Measurements from ENCODE around the gene IL12RB2.

Gene IL12RB2

GRCh38 chr1:67434491-67434890 is 126.8 kb downstream of the IL12RB2 start:
- no peak overlapping the region for H3K9ac ChIP-seq (ENCODE audit: low read length)
- H3K27me3 ChIP-seq (replicated peaks; ENCODE audit: insufficient read depth, low read length) = no peaks in the 10 kb centered on the region
- no peaks in the 10 kb centered on the region for H3K9me2 ChIP-seq (replicated peaks; ENCODE audit: insufficient read depth, low read length)
- H3K4me1 ChIP-seq (ENCODE audit: low read length) = peaks cover 10% of the 10 kb centered on the region
- H3K79me2 ChIP-seq (ENCODE audit: low read length) = peaks cover 16% of the 10 kb centered on the region
- H3F3A ChIP-seq (ENCODE audit: insufficient read depth, low read length) = peaks cover 15% of the 10 kb centered on the region
- H3K4me2 ChIP-seq (ENCODE audit: low read depth, low read length) = no peak overlapping the region
- H4K20me1 ChIP-seq (ENCODE audit: insufficient read depth, low read length) = no peaks in the 10 kb centered on the region
- no peak for TF ChIP-seq EZH2 (optimal IDR thresholded peaks at IDR 0.05; ENCODE audit: low read depth, low read length)
- TF ChIP-seq EZH2phosphoT487 (IDR thresholded peaks at IDR 0.05; ENCODE audit: low read length) = no peak
- TF ChIP-seq CTCF (IDR thresholded peaks at IDR 0.05; ENCODE audit: low read length) = no peak
- H3K36me3 ChIP-seq (replicated peaks; ENCODE audit: insufficient read depth, low read length) = no peaks in the 10 kb centered on the region
- H3K9me3 ChIP-seq (replicated peaks; ENCODE audit: insufficient read depth, low read length) = no peaks in the 10 kb centered on the region
- H3K4me3 ChIP-seq (ENCODE audit: low read length) = no peak overlapping the region
- DNase-seq = no peak
- H3K27ac ChIP-seq (ENCODE audit: low read length) = no peak overlapping the region
- no peak overlapping the region for H2AFZ ChIP-seq (ENCODE audit: low read length)

- H3K79me2 ChIP-seq (ENCODE audit: low read length) = peaks cover 7% of the 10 kb centered on the region; the same call in 1 of the 2 replicates
- TF ChIP-seq CTCF (IDR thresholded peaks at IDR 0.05; ENCODE audit: low read length) = no peak
- no peak for TF ChIP-seq EZH2phosphoT487 (IDR thresholded peaks at IDR 0.05; ENCODE audit: low read length)
- TF ChIP-seq EZH2 (optimal IDR thresholded peaks at IDR 0.05; ENCODE audit: low read depth, low read length) = no peak
- H3K9me3 ChIP-seq (replicated peaks; ENCODE audit: insufficient read depth, low read length) = no peaks in the 10 kb centered on the region
- H4K20me1 ChIP-seq (ENCODE audit: insufficient read depth, low read length) = no peaks in the 10 kb centered on the region
- peaks cover 5% of the 10 kb centered on the region for H3K4me1 ChIP-seq (ENCODE audit: low read length)
- no peak overlapping the region for H3K27ac ChIP-seq (ENCODE audit: low read length)
- H3F3A ChIP-seq (ENCODE audit: insufficient read depth, low read length) = peaks cover 4% of the 10 kb centered on the region; the same call in 1 of the 2 replicates
- no peaks in the 10 kb centered on the region for H3K27me3 ChIP-seq (replicated peaks; ENCODE audit: insufficient read depth, low read length)
- no peak overlapping the region for H2AFZ ChIP-seq (ENCODE audit: low read length)
- no peaks in the 10 kb centered on the region for H3K36me3 ChIP-seq (replicated peaks; ENCODE audit: insufficient read depth, low read length)
- H3K9me2 ChIP-seq (replicated peaks; ENCODE audit: insufficient read depth, low read length) = no peaks in the 10 kb centered on the region
- no peak overlapping the region for H3K4me3 ChIP-seq (ENCODE audit: low read length)
- H3K9ac ChIP-seq (ENCODE audit: low read length) = no peak overlapping the region
- no peak for DNase-seq
- no peak overlapping the region for H3K4me2 ChIP-seq (ENCODE audit: low read depth, low read length)
These were observed 128.9 kb downstream of the IL12RB2 start for GRCh38 chr1:67436511-67437055.

- Histone ChIP-seq H3K27me3 (replicated peaks; ENCODE audit: insufficient read depth, low read length) (no peaks in the 10 kb centered on the region), H3K4me2 (ENCODE audit: low read depth, low read length) (no peak overlapping the region), H2AFZ (ENCODE audit: low read length) (no peak overlapping the region), H3K79me2 (ENCODE audit: low read length) (no peaks in the 10 kb centered on the region), H3K36me3 (replicated peaks; ENCODE audit: insufficient read depth, low read length) (no peaks in the 10 kb centered on the region), H3F3A (ENCODE audit: insufficient read depth, low read length) (no peaks in the 10 kb centered on the region), H3K9me2 (replicated peaks; ENCODE audit: insufficient read depth, low read length) (no peaks in the 10 kb centered on the region), H3K4me3 (ENCODE audit: low read length) (no peak overlapping the region), H3K9me3 (replicated peaks; ENCODE audit: insufficient read depth, low read length) (no peaks in the 10 kb centered on the region), H3K27ac (ENCODE audit: low read length) (no peak overlapping the region), H3K9ac (ENCODE audit: low read length) (no peak overlapping the region), H4K20me1 (ENCODE audit: insufficient read depth, low read length) (no peaks in the 10 kb centered on the region), H3K4me1 (ENCODE audit: low read length) (no peaks in the 10 kb centered on the region)
- no peak for DNase-seq
- TF ChIP-seq EZH2 (optimal IDR thresholded peaks at IDR 0.05; ENCODE audit: low read depth, low read length) = no peak
- no peak for TF ChIP-seq EZH2phosphoT487 (IDR thresholded peaks at IDR 0.05; ENCODE audit: low read length)
These were observed 130.3 kb downstream of the IL12RB2 start for GRCh38 chr1:67437961-67438360.

GRCh38 chr1:67439277-67440029 is 131.8 kb downstream of the IL12RB2 start:
- H3K27me3 ChIP-seq (replicated peaks; ENCODE audit: insufficient read depth, low read length) = no peaks in the 10 kb centered on the region
- no peak overlapping the region for H3K4me2 ChIP-seq (ENCODE audit: low read depth, low read length)
- no peak for DNase-seq
- no peaks in the 10 kb centered on the region for H3K9me2 ChIP-seq (replicated peaks; ENCODE audit: insufficient read depth, low read length)
- no peaks in the 10 kb centered on the region for H3K4me1 ChIP-seq (ENCODE audit: low read length)
- H3K9ac ChIP-seq (ENCODE audit: low read length) = no peak overlapping the region
- no peaks in the 10 kb centered on the region for H3K9me3 ChIP-seq (replicated peaks; ENCODE audit: insufficient read depth, low read length)
- H2AFZ ChIP-seq (ENCODE audit: low read length) = no peak overlapping the region
- H3K36me3 ChIP-seq (replicated peaks; ENCODE audit: insufficient read depth, low read length) = no peaks in the 10 kb centered on the region
- no peaks in the 10 kb centered on the region for H4K20me1 ChIP-seq (ENCODE audit: insufficient read depth, low read length)
- no peak for TF ChIP-seq EZH2 (optimal IDR thresholded peaks at IDR 0.05; ENCODE audit: low read depth, low read length)
- no peak for TF ChIP-seq EZH2phosphoT487 (IDR thresholded peaks at IDR 0.05; ENCODE audit: low read length)
- TF ChIP-seq CTCF (IDR thresholded peaks at IDR 0.05; ENCODE audit: low read length) = no peak
- H3K27ac ChIP-seq (ENCODE audit: low read length) = no peak overlapping the region
- H3K4me3 ChIP-seq (ENCODE audit: low read length) = no peak overlapping the region
- H3K79me2 ChIP-seq (ENCODE audit: low read length) = no peaks in the 10 kb centered on the region
- no peaks in the 10 kb centered on the region for H3F3A ChIP-seq (ENCODE audit: insufficient read depth, low read length)

Measured in MM.1S (cell line).